T-cell (primary cell): Measurements from ENCODE around the gene SFMBT2. TPM values are rescaled to one million over a fixed set of nuclear protein-coding genes. Genes with fewer than 3 reads are reported as not detected.

Experiments
- ATAC-seq, 4 experiments: fragments of 200-7000 bp in 3 of 4; fragments of 150-1000 bp in 1 of 4; cut with Tn5 transposase; replicated peaks in 1 of 4; 1 replicate in 3 of 4; 2 replicates in 1 of 4; pipeline ENCODE4 v1.10.0; 2021; ENCODE audit warnings: moderate library complexity in 3 of 4, mild to moderate bottlenecking in 2 of 4, moderate number of reproducible peaks in 1 of 4
- CTCF ChIA-PET, 2 donors: fragments of 300-600 bp; sonication (Branson Sonifier 250); formaldehyde crosslinking; loops; one replicate each; lab custom pipeline; 2022; ENCODE audit warnings: antibody characterized with exemption in 2 of 2; lab: Charles Lee
- POLR2A ChIA-PET, 2 donors: fragments of 300-600 bp; sonication (Branson Sonifier 250); formaldehyde crosslinking; loops; one replicate each; lab custom pipeline; 2022; ENCODE audit warnings: antibody characterized with exemption in 2 of 2; lab: Charles Lee
- DNase-seq, 35 experiments: peaks; one replicate each; pipeline versions ENCODE4 v3.0.0 to v3.0.0-alpha.2; 2013 to 2023
- H3K27ac ChIP-seq: one replicate; pipeline ENCODE4 v1.5.1; 2013; ENCODE audit warnings: low read length
- H3K27me3 ChIP-seq, 2 experiments: replicated peaks in 1 of 2; 1 replicate in 1 of 2; 2 replicates in 1 of 2; pipeline versions ENCODE4 v1.6.1 to v1.7.0; 2013; ENCODE audit warnings: low read length in 1 of 2, mixed read lengths in 1 of 2; ENCODE audit not compliant: control insufficient read depth in 2 of 2, insufficient read depth in 2 of 2; ENCODE audit errors: extremely low read depth in 1 of 2
- H3K36me3 ChIP-seq, 2 donors: 1 replicate in 1 of 2; 2 replicates in 1 of 2; pipeline versions ENCODE4 v1.6.1 to v1.7.0; 2013; ENCODE audit warnings: low read length in 1 of 2; ENCODE audit not compliant: control insufficient read depth in 2 of 2, insufficient read depth in 1 of 2; ENCODE audit errors: extremely low read depth in 1 of 2
- H3K4me1 ChIP-seq, 2 experiments: 1 replicate in 1 of 2; 2 replicates in 1 of 2; pipeline versions ENCODE4 v1.6.1 to v1.7.0; 2013; ENCODE audit warnings: low read length in 2 of 2, mixed read lengths in 1 of 2; ENCODE audit not compliant: insufficient read depth in 2 of 2, control insufficient read depth in 1 of 2; ENCODE audit errors: extremely low read depth in 1 of 2
- H3K4me3 ChIP-seq, 2 donors: 1 replicate in 1 of 2; 2 replicates in 1 of 2; pipeline versions ENCODE4 v1.5.1 to v1.7.0; 2013; ENCODE audit warnings: mild to moderate bottlenecking in 2 of 2, low read length in 1 of 2, moderate library complexity in 1 of 2; ENCODE audit not compliant: control insufficient read depth in 1 of 2; ENCODE audit errors: extremely low read depth in 1 of 2
- H3K9me3 ChIP-seq: 2 replicates; pipeline ENCODE4 v1.7.0; 2013
- H3K27ac Mint-ChIP-seq, 2 donors: one replicate each; pipeline ENCODE4 v1.8.0; 2020 to 2021; ENCODE audit warnings: mild to moderate bottlenecking in 2 of 2, mixed read lengths in 2 of 2
- H3K27me3 Mint-ChIP-seq, 2 donors: one replicate each; pipeline ENCODE4 v1.8.0; 2021 to 2022; ENCODE audit warnings: mixed read lengths in 2 of 2
- H3K36me3 Mint-ChIP-seq: one replicate; pipeline ENCODE4 v1.8.0; 2021; ENCODE audit warnings: mixed read lengths
- H3K4me1 Mint-ChIP-seq, 3 donors: one replicate each; pipeline ENCODE4 v1.8.0; 2020 to 2022; ENCODE audit warnings: mixed read lengths in 3 of 3, mild to moderate bottlenecking in 1 of 3
- H3K4me3 Mint-ChIP-seq, 3 donors: one replicate each; pipeline ENCODE4 v1.8.0; 2020 to 2022; ENCODE audit warnings: mild to moderate bottlenecking in 3 of 3, mixed read lengths in 3 of 3, moderate library complexity in 3 of 3
- H3K9me3 Mint-ChIP-seq, 3 donors: one replicate each; pipeline ENCODE4 v1.8.0; 2020 to 2022; ENCODE audit warnings: mixed read lengths in 3 of 3
- WGBS: methylation state at CpG from one replicate; pipeline ENCODE4 v1.1.5; 2013; ENCODE audit warnings: missing lambda C conversion rate; ENCODE audit not compliant: insufficient coverage; 5-methylcytosine and 5-hydroxymethylcytosine counted together
- total RNA-seq, 35 experiments: library from RNA in 6 of 35; stranded (reverse) in 6 of 35; fragments of 120-200 nt in 1 of 35; gene quantifications; one replicate each; pipeline versions ENCODE4 v1.2.1 to v1.2.4 and lab custom pipeline; 2013 to 2026

SFMBT2 gene
- total RNA-seq, 5 donors from 2014 or later (not counting 1 experiment from before 2014, with no cell fraction given), result 32.7 to 38.3 (median 36.8) TPM

DNA sequence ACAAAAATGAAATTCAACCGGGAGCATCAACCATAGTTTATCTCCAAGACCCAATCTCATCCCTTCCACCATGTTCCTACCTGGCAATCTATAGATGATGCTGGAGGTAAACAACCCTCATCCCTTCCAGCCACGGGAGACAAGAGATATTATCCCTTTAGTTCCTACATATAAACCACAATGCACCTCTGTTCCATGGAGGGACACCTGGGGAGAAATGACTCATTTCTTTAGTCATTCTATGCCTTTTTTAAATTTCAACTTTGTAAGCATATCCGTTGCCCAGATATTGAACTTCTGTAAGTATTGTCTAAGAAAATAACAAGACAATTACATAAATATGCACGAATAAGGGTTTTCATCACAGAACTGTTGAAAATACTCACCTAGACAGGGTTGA lies 15.5 kb upstream of the SFMBT2 start:
- Mint-ChIP-seq H3K36me3 (no peaks in the 10 kb centered on the region), H3K4me1 (peaks cover 0 to 20% (median 19%) of the 10 kb centered on the region in 3 donors), H3K9me3 (no peaks in the 10 kb centered on the region), H3K27me3 (no peaks in the 10 kb centered on the region), H3K4me3 (no peak overlapping the region), H3K27ac (no peak overlapping the region)
- H3K27ac ChIP-seq, result no peak overlapping the region
- H3K4me1 ChIP-seq, result peaks cover 5 to 20% of the 10 kb centered on the region in 2 experiments
- no peak overlapping the region for H3K4me3 ChIP-seq
- WGBS, result no CpG with 5 or more reads among the region's 4 CpGs
- ChIA-PET POLR2A (no interaction called here), CTCF (interaction anchor here in 1 of 2 donors (0.5 kb wide), 1 partner anchor 16 kb away, joined by 3 read pairs; no protein-coding TSS in a partner anchor)
- H3K36me3 ChIP-seq, result no peaks in the 10 kb centered on the region
- H3K27me3 ChIP-seq, result no peaks in the 10 kb centered on the region
- no peaks in the 10 kb centered on the region for H3K9me3 ChIP-seq
- no peak for DNase-seq
- no peak for ATAC-seq

DNA sequence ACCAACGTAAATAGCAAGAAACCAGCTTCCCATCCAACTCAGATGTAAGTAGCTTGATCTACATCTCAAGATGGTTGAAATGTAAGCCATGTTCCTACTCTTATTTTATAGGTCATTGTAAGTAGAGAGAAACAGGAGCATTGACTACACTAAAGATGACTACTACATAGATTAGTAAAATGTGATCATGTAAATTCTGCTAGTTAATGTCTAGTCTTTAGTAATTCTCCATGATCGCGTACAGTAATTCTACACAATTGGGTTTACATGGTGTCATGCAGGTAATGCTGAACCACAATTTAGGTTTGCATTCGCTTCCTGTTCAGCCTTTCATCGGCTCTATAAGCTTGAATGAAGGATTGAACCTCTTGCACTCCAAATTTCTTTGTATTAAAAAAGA lies 14.9 kb upstream of the SFMBT2 start:
- DNase-seq, result no peak
- Histone ChIP-seq H3K4me3 (no peak overlapping the region), H3K4me1 (peaks cover 5 to 20% of the 10 kb centered on the region in 2 experiments), H3K27ac (no peak overlapping the region), H3K27me3 (no peaks in the 10 kb centered on the region), H3K36me3 (no peaks in the 10 kb centered on the region), H3K9me3 (no peaks in the 10 kb centered on the region)
- ATAC-seq, result no peak
- no peak overlapping the region for H3K27ac Mint-ChIP-seq
- WGBS, result 80% methylated on average over 3 of the region's 5 CpGs
- CTCF ChIA-PET, result interaction anchor here in 1 of 2 donors (1.0 kb wide), 1 partner anchor 505 kb away, joined by 3 read pairs; no protein-coding TSS in a partner anchor
- H3K4me1 Mint-ChIP-seq, result peaks cover 0 to 20% (median 19%) of the 10 kb centered on the region in 3 donors
- no peak overlapping the region for H3K4me3 Mint-ChIP-seq
- H3K36me3 Mint-ChIP-seq, result no peaks in the 10 kb centered on the region
- no peaks in the 10 kb centered on the region for H3K27me3 Mint-ChIP-seq
- POLR2A ChIA-PET, result interaction anchor here in 1 of 2 donors (0.5 kb wide), 1 partner anchor 786 kb away, joined by 3 read pairs; no protein-coding TSS in a partner anchor
- H3K9me3 Mint-ChIP-seq, result no peaks in the 10 kb centered on the region

DNA sequence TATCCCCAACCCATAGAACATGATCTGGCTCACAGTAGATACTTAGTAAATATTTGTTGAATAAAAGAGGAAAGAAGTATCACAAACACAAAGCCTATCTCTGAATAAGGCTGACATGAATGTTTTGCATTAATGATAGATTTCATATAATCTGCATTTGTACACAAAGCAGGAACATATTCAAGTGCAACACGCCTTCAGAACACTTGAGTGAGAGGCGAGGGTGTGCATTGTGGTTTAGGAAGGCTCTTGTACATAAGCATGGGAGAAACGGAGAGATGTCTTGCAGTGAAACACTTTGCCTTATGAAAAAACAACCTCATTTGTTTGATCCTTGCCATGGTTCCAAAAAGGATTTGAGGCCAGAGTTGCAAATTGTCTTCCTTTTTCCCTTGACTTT lies 14.1 kb upstream of the SFMBT2 start:
- Mint-ChIP-seq H3K36me3 (no peaks in the 10 kb centered on the region), H3K9me3 (no peaks in the 10 kb centered on the region), H3K4me3 (no peak overlapping the region), H3K27ac (no peak overlapping the region), H3K27me3 (no peaks in the 10 kb centered on the region), H3K4me1 (peaks cover 0 to 20% (median 19%) of the 10 kb centered on the region in 3 donors)
- no peak for ATAC-seq
- ChIA-PET POLR2A (interaction anchor here in 1 of 2 donors (0.5 to 1.0 kb wide), 2 partner anchors 13 to 785 kb away, joined by 3 read pairs; no protein-coding TSS in a partner anchor), CTCF (interaction anchor here (0.8 to 1.0 kb wide), 2 partner anchors 262 to 505 kb away, joined by 3 to 4 read pairs; no protein-coding TSS in a partner anchor)
- Histone ChIP-seq H3K4me1 (peaks cover 5 to 20% of the 10 kb centered on the region in 2 experiments), H3K4me3 (no peak overlapping the region), H3K27me3 (no peaks in the 10 kb centered on the region), H3K27ac (no peak overlapping the region), H3K9me3 (no peaks in the 10 kb centered on the region), H3K36me3 (no peaks in the 10 kb centered on the region)
- no peak for DNase-seq
- 60% methylated on average over 1 of the region's 3 CpGs for WGBS

DNA sequence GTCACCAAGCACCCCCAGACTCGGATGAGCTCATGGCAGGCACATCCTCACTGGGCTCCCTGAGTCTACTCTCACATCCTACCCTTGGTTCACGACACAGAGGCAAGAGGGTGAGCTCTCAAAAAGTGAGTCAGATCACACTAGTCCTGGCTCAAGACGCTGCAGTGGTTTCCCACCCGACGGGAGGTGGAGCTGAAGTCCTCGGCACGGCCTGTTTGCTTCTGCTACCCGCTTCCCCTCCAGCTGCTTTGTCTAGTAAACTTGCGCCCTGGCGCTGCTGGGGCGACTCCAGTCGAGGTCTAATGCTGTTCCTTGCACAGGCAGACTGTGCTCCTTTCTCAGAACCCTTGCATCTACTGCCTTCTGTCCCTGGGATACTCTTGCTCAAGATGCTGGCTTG lies 13.5 kb upstream of the SFMBT2 start:
- H3K9me3 Mint-ChIP-seq, result no peaks in the 10 kb centered on the region
- ChIA-PET POLR2A (interaction anchor here in 1 of 2 donors (1.0 kb wide), 1 partner anchor 13 kb away, joined by 3 read pairs; no protein-coding TSS in a partner anchor), CTCF (interaction anchor here (0.6 to 1.1 kb wide), 3 partner anchors 263 to 978 kb away, joined by 3 to 7 read pairs (median 4); no protein-coding TSS in a partner anchor)
- H3K36me3 Mint-ChIP-seq, result no peaks in the 10 kb centered on the region
- Histone ChIP-seq H3K36me3 (no peaks in the 10 kb centered on the region), H3K4me3 (no peak overlapping the region), H3K27ac (no peak overlapping the region), H3K4me1 (peaks cover 5 to 20% of the 10 kb centered on the region in 2 experiments), H3K27me3 (no peaks in the 10 kb centered on the region), H3K9me3 (no peaks in the 10 kb centered on the region)
- H3K4me3 Mint-ChIP-seq, result no peak overlapping the region
- peak; percentile 38 to 88 (median 62) for ATAC-seq
- 55% methylated on average over 11 of the region's 12 CpGs for WGBS
- H3K27ac Mint-ChIP-seq, result peak overlapping the region in 1 of 2 donors; percentile 31
- peak in 14 of 35 experiments; percentile 5 to 40 (median 20) for DNase-seq
- peaks cover 0 to 20% (median 19%) of the 10 kb centered on the region in 3 donors for H3K4me1 Mint-ChIP-seq
- no peaks in the 10 kb centered on the region for H3K27me3 Mint-ChIP-seq

DNA sequence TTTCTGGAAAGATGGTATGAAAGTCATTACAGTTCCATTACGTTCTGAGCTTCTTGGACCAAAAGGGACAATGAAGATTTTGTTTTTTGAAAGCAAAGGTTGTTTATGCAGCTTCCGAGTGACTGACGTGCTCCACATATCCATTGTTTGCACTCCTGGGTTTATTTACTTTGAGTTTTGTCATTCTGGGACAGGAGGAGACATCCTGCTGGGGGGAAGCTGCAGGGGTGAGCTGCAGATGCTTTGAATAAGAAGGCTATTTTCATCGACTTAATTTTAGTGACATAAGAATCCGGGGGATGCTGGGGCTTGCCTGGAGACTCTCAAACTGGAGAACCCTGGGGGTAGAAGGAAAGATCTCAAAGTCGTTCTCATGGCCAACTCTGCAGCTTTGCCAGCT lies 12.7 kb upstream of the SFMBT2 start:
- Mint-ChIP-seq H3K27me3 (no peaks in the 10 kb centered on the region), H3K4me1 (peaks cover 0 to 20% (median 19%) of the 10 kb centered on the region in 3 donors), H3K4me3 (no peak overlapping the region), H3K9me3 (no peaks in the 10 kb centered on the region), H3K27ac (peak overlapping the region in 1 of 2 donors; percentile 4), H3K36me3 (no peaks in the 10 kb centered on the region)
- DNase-seq (no peak), ATAC-seq (no peak)
- no peak overlapping the region for H3K27ac ChIP-seq
- WGBS, result 79% methylated on average over 6 of the region's 6 CpGs
- POLR2A ChIA-PET, result no interaction called here
- H3K9me3 ChIP-seq, result no peaks in the 10 kb centered on the region
- H3K36me3 ChIP-seq, result no peaks in the 10 kb centered on the region
- CTCF ChIA-PET, result interaction anchor here (1.1 to 1.2 kb wide), 2 partner anchors 505 kb away, joined by 3 to 5 read pairs; no protein-coding TSS in a partner anchor
- no peak overlapping the region for H3K4me3 ChIP-seq
- no peaks in the 10 kb centered on the region for H3K27me3 ChIP-seq
- peaks cover 5 to 20% of the 10 kb centered on the region in 2 experiments for H3K4me1 ChIP-seq

DNA sequence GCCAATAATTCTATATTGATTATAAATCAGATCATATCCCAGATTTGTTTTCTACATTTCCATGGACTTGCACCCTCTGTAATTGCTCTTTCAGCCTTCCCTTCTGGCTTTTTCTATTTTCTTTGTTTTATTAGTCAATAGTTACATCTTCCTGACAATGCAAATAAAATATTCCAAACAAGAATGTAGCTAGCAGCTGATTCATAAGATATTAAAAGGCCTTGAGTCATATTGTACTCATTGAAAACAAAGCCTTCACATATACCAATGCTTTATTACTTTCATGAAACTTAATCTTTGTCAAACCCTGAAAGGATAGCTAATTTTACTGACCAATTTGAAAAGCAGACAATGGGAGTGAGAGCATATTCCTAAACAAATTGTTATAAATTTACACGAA lies 10.7 kb upstream of the SFMBT2 start:
- H3K27ac Mint-ChIP-seq, result no peak overlapping the region
- CTCF ChIA-PET, result interaction anchor here (0.6 to 1.5 kb wide), 4 partner anchors 109 to 509 kb away, joined by 3 to 7 read pairs (median 4); no protein-coding TSS in a partner anchor
- no peaks in the 10 kb centered on the region for H3K9me3 Mint-ChIP-seq

More for the DNA sequence above, 10.7 kb upstream of the SFMBT2 start:
- DNase-seq (no peak), ATAC-seq (no peak)
- Histone ChIP-seq H3K4me1 (peaks cover 5 to 21% of the 10 kb centered on the region in 2 experiments), H3K27me3 (no peaks in the 10 kb centered on the region), H3K4me3 (no peak overlapping the region), H3K9me3 (no peaks in the 10 kb centered on the region), H3K27ac (no peak overlapping the region), H3K36me3 (no peaks in the 10 kb centered on the region)
- WGBS, result 80% methylated on average over 1 of the region's 1 CpG
- H3K4me1 Mint-ChIP-seq, result peaks cover 11 to 34% (median 33%) of the 10 kb centered on the region in 3 donors
- POLR2A ChIA-PET, result interaction anchor here in 1 of 2 donors (0.5 kb wide), 1 partner anchor 567 kb away, joined by 3 read pairs; no protein-coding TSS in a partner anchor
- no peaks in the 10 kb centered on the region for H3K27me3 Mint-ChIP-seq
- H3K4me3 Mint-ChIP-seq, result no peak overlapping the region
- H3K36me3 Mint-ChIP-seq, result no peaks in the 10 kb centered on the region
